ENCODE measurements around the gene MYH9. TPM values are rescaled to one million over a fixed set of nuclear protein-coding genes. Genes with fewer than 3 reads are reported as not detected.
A peak's percentile ranks its signal among the peaks of the same experiment; 100 is the strongest.

Gene MYH9
- total and polyA plus RNA-seq, 4 donors: 170 to 1,890 (median 1,068) TPM

GRCh38 chr22:36303874-36304273 lies 83.9 kb downstream of the MYH9 start:
- Histone ChIP-seq H3K4me1 (ENCODE audit: control insufficient read depth in 1 of 2, insufficient read depth in 2 of 2, low read length in 2 of 2) (no peaks in the 10 kb centered on the region), H3K36me3 (ENCODE audit: control insufficient read depth in 1 of 2, insufficient read depth in 2 of 2, low read length in 1 of 2) (peaks cover 9 to 51% of the 10 kb centered on the region in 2 donors), H3K27ac (ENCODE audit: low read depth in 1 of 2, low read length in 2 of 2) (no peak overlapping the region), H3K27me3 (ENCODE audit: control insufficient read depth in 1 of 2, insufficient read depth in 2 of 2, low read length in 1 of 2) (no peaks in the 10 kb centered on the region), H3K9me3 (ENCODE audit: control insufficient read depth, low read length) (no peaks in the 10 kb centered on the region), H3K4me3 (ENCODE audit: low read length in 2 of 2) (no peak overlapping the region)
- DNase-seq (no peak), ATAC-seq (ENCODE audit: low FRiP score) (no peak)
- intact Hi-C loops (cut with DNase I): loop anchor here in 1 of 2 donors (5.0 kb wide), 1 partner anchor 168 kb away; no protein-coding TSS in a partner anchor
- 66 to 68% methylated on average over 13 of the region's 13 CpGs for WGBS, 2 donors

GRCh38 chr22:36303115-36303467 lies 84.7 kb downstream of the MYH9 start:
- no peak overlapping the region for H3K27ac ChIP-seq (ENCODE audit: low read depth in 1 of 2, low read length in 2 of 2)
- ATAC-seq (ENCODE audit: low FRiP score) (no peak), DNase-seq (no peak)
- peaks cover 9 to 54% of the 10 kb centered on the region in 2 donors for H3K36me3 ChIP-seq (ENCODE audit: control insufficient read depth in 1 of 2, insufficient read depth in 2 of 2, low read length in 1 of 2)
- no peaks in the 10 kb centered on the region for H3K9me3 ChIP-seq (ENCODE audit: control insufficient read depth, low read length)
- H3K27me3 ChIP-seq (ENCODE audit: control insufficient read depth in 1 of 2, insufficient read depth in 2 of 2, low read length in 1 of 2): no peaks in the 10 kb centered on the region
- 62 to 69% methylated on average over 9 of the region's 9 CpGs for WGBS, 2 donors
- intact Hi-C loops (cut with DNase I): loop anchor here in 1 of 2 donors (5.0 kb wide), 1 partner anchor 169 kb away; no protein-coding TSS in a partner anchor
- H3K4me3 ChIP-seq (ENCODE audit: low read length in 2 of 2): no peak overlapping the region
- H3K4me1 ChIP-seq (ENCODE audit: control insufficient read depth in 1 of 2, insufficient read depth in 2 of 2, low read length in 2 of 2): no peaks in the 10 kb centered on the region

- H3K4me1 ChIP-seq (ENCODE audit: control insufficient read depth in 1 of 2, insufficient read depth in 2 of 2, low read length in 2 of 2): no peaks in the 10 kb centered on the region
- intact Hi-C loops (cut with DNase I): loop anchor here in 1 of 2 donors (5.0 kb wide), 1 partner anchor 170 kb away; no protein-coding TSS in a partner anchor
Measured at GRCh38 chr22:36302439-36303114, 85.2 kb downstream of the MYH9 start.

GRCh38 chr22:36301851-36302250 lies 85.9 kb downstream of the MYH9 start:
- Histone ChIP-seq H3K4me1 (ENCODE audit: control insufficient read depth in 1 of 2, insufficient read depth in 2 of 2, low read length in 2 of 2) (no peaks in the 10 kb centered on the region), H3K9me3 (ENCODE audit: control insufficient read depth, low read length) (no peaks in the 10 kb centered on the region), H3K27ac (ENCODE audit: low read depth in 1 of 2, low read length in 2 of 2) (no peak overlapping the region), H3K27me3 (ENCODE audit: control insufficient read depth in 1 of 2, insufficient read depth in 2 of 2, low read length in 1 of 2) (no peaks in the 10 kb centered on the region), H3K4me3 (ENCODE audit: low read length in 2 of 2) (no peak overlapping the region), H3K36me3 (ENCODE audit: control insufficient read depth in 1 of 2, insufficient read depth in 2 of 2, low read length in 1 of 2) (peaks cover 7 to 57% of the 10 kb centered on the region in 2 donors)
- DNase-seq (no peak), ATAC-seq (ENCODE audit: low FRiP score) (no peak)
- intact Hi-C loops (cut with DNase I): loop anchor here in 1 of 2 donors (5.0 kb wide), 1 partner anchor 170 kb away; no protein-coding TSS in a partner anchor
- 60 to 61% methylated on average over 8 of the region's 8 CpGs for WGBS, 2 donors

More at GRCh38 chr22:36302439-36303114, 85.2 kb downstream of the MYH9 start:
- peaks cover 9 to 54% of the 10 kb centered on the region in 2 donors for H3K36me3 ChIP-seq (ENCODE audit: control insufficient read depth in 1 of 2, insufficient read depth in 2 of 2, low read length in 1 of 2)
- H3K4me3 ChIP-seq (ENCODE audit: low read length in 2 of 2): no peak overlapping the region
- 83% methylated on average over 17 of the region's 17 CpGs for WGBS, 2 donors
- no peaks in the 10 kb centered on the region for H3K9me3 ChIP-seq (ENCODE audit: control insufficient read depth, low read length)
- no peak for DNase-seq
- no peaks in the 10 kb centered on the region for H3K27me3 ChIP-seq (ENCODE audit: control insufficient read depth in 1 of 2, insufficient read depth in 2 of 2, low read length in 1 of 2)
- peak overlapping the region in 1 of 2 donors; percentile 20 for H3K27ac ChIP-seq (ENCODE audit: low read depth in 1 of 2, low read length in 2 of 2)
- no peak for ATAC-seq (ENCODE audit: low FRiP score)

- Histone ChIP-seq H3K4me1 (ENCODE audit: control insufficient read depth in 1 of 2, insufficient read depth in 2 of 2, low read length in 2 of 2) (no peaks in the 10 kb centered on the region), H3K27ac (ENCODE audit: low read depth in 1 of 2, low read length in 2 of 2) (no peak overlapping the region)
- 25 to 29% methylated on average over 13 of the region's 13 CpGs for WGBS, 2 donors
Measured at GRCh38 chr22:36301384-36301828, 86.4 kb downstream of the MYH9 start.

GRCh38 chr22:36300396-36301212 lies 87.2 kb downstream of the MYH9 start:
- 86 to 90% methylated on average over 23 to 24 of the region's 24 CpGs for WGBS, 2 donors
- peak; percentile 2 for ATAC-seq (ENCODE audit: low FRiP score)
- H3K36me3 ChIP-seq (ENCODE audit: control insufficient read depth in 1 of 2, insufficient read depth in 2 of 2, low read length in 1 of 2): peaks cover 6 to 51% of the 10 kb centered on the region in 2 donors
- no peaks in the 10 kb centered on the region for H3K9me3 ChIP-seq (ENCODE audit: control insufficient read depth, low read length)
- H3K4me1 ChIP-seq (ENCODE audit: control insufficient read depth in 1 of 2, insufficient read depth in 2 of 2, low read length in 2 of 2): no peaks in the 10 kb centered on the region
- intact Hi-C loops (cut with DNase I): loop anchor here in 1 of 2 donors (5.0 kb wide), 1 partner anchor 172 kb away; no protein-coding TSS in a partner anchor
- no peak for DNase-seq
- no peaks in the 10 kb centered on the region for H3K27me3 ChIP-seq (ENCODE audit: control insufficient read depth in 1 of 2, insufficient read depth in 2 of 2, low read length in 1 of 2)
- no peak overlapping the region for H3K4me3 ChIP-seq (ENCODE audit: low read length in 2 of 2)
- H3K27ac ChIP-seq (ENCODE audit: low read depth in 1 of 2, low read length in 2 of 2): peak overlapping the region in 1 of 2 donors; percentile 1

More at GRCh38 chr22:36301384-36301828, 86.4 kb downstream of the MYH9 start:
- Histone ChIP-seq H3K9me3 (ENCODE audit: control insufficient read depth, low read length) (no peaks in the 10 kb centered on the region), H3K36me3 (ENCODE audit: control insufficient read depth in 1 of 2, insufficient read depth in 2 of 2, low read length in 1 of 2) (peaks cover 6 to 58% of the 10 kb centered on the region in 2 donors), H3K4me3 (ENCODE audit: low read length in 2 of 2) (no peak overlapping the region), H3K27me3 (ENCODE audit: control insufficient read depth in 1 of 2, insufficient read depth in 2 of 2, low read length in 1 of 2) (no peaks in the 10 kb centered on the region)
- ATAC-seq (ENCODE audit: low FRiP score) (peak; percentile 72), DNase-seq (peak; percentile 78 to 90)
- intact Hi-C loops (cut with DNase I): loop anchor here in 1 of 2 donors (5.0 kb wide), 1 partner anchor 171 kb away; no protein-coding TSS in a partner anchor

GRCh38 chr22:36299911-36300310 lies 87.9 kb downstream of the MYH9 start:
- Histone ChIP-seq H3K9me3 (ENCODE audit: control insufficient read depth, low read length) (no peaks in the 10 kb centered on the region), H3K27me3 (ENCODE audit: control insufficient read depth in 1 of 2, insufficient read depth in 2 of 2, low read length in 1 of 2) (no peaks in the 10 kb centered on the region), H3K4me1 (ENCODE audit: control insufficient read depth in 1 of 2, insufficient read depth in 2 of 2, low read length in 2 of 2) (no peaks in the 10 kb centered on the region), H3K36me3 (ENCODE audit: control insufficient read depth in 1 of 2, insufficient read depth in 2 of 2, low read length in 1 of 2) (peaks cover 6 to 51% of the 10 kb centered on the region in 2 donors), H3K4me3 (ENCODE audit: low read length in 2 of 2) (no peak overlapping the region), H3K27ac (ENCODE audit: low read depth in 1 of 2, low read length in 2 of 2) (no peak overlapping the region)
- no peak for ATAC-seq (ENCODE audit: low FRiP score)
- no peak for DNase-seq
- intact Hi-C loops (cut with DNase I): loop anchor here in 1 of 2 donors (5.0 kb wide), 1 partner anchor 172 kb away; no protein-coding TSS in a partner anchor
- WGBS, 2 donors: 87 to 88% methylated on average over 12 of the region's 12 CpGs

- ATAC-seq (ENCODE audit: low FRiP score): no peak
- no peak overlapping the region for H3K27ac ChIP-seq (ENCODE audit: low read depth in 1 of 2, low read length in 2 of 2)
- H3K27me3 ChIP-seq (ENCODE audit: control insufficient read depth in 1 of 2, insufficient read depth in 2 of 2, low read length in 1 of 2): no peaks in the 10 kb centered on the region
- H3K36me3 ChIP-seq (ENCODE audit: control insufficient read depth in 1 of 2, insufficient read depth in 2 of 2, low read length in 1 of 2): peaks cover 6 to 51% of the 10 kb centered on the region in 2 donors
- H3K4me3 ChIP-seq (ENCODE audit: low read length in 2 of 2): no peak overlapping the region
- no peaks in the 10 kb centered on the region for H3K4me1 ChIP-seq (ENCODE audit: control insufficient read depth in 1 of 2, insufficient read depth in 2 of 2, low read length in 2 of 2)
- no peaks in the 10 kb centered on the region for H3K9me3 ChIP-seq (ENCODE audit: control insufficient read depth, low read length)
- intact Hi-C loops (cut with DNase I): no loop called here
- no peak for DNase-seq
- 79 to 84% methylated on average over 14 of the region's 14 CpGs for WGBS, 2 donors
Measured at GRCh38 chr22:36299295-36299694, 88.5 kb downstream of the MYH9 start.

All from aorta (tissue), 5 donors.